Epithelial cell of proximal tubule (primary cell): ENCODE results near the gene ARL6IP4. TPM values are rescaled to one million over a fixed set of nuclear protein-coding genes. Genes with fewer than 3 reads are reported as not detected.

Experiments used
- DNase-seq: peaks from one replicate; pipeline ENCODE4 v3.0.0-alpha.2; 2011; ENCODE audit warnings: low read depth
- H3K4me3 ChIP-seq: 2 replicates; pipeline ENCODE4 v1.5.1; 2011; ENCODE audit warnings: low read depth, mild to moderate bottlenecking, low read length
- CTCF ChIP-seq: conservative IDR thresholded peaks from 2 replicates; pipeline ENCODE4 v1.5.1; 2012; ENCODE audit warnings: low read depth, mild to moderate bottlenecking, low read length
- total RNA-seq: library from RNA; depleted of rRNA; stranded (reverse); fragments of >200 nt; gene quantifications from 2 replicates; pipeline ENCODE4 v1.2.3, GENCODE V29; 2015

ARL6IP4 gene
- total RNA-seq, 1 donor from 2014 or later = 315 TPM

DNA sequence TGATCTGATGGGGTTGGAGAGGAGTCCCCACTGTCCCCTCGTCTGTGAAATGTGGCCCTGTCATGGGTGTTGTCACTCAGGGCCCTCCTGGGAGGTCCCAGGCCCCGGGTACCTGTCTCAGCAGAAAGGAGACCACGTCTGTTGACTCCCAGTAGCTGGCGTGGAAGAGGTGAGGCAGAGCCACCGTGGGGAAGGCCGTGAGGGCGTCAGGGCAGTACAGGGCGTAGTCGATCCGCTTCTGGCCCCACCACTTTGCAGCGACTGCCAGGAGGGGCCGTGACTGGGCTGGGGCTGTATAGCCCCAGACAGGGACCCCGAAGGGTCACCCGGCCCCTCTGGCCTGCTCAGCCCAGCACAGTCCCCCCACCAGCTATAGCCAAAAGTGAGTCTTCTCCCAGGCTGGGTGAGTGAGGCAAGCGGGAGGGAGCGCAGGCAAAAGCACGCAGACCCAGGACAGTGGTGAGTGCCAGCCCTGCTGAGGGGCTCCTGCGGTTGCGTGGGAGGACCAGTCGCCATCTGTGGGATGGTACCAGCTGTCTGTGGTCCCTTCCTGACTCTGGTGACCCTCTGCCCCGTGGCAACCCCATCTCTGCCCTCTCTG is 8.2 kb downstream of the ARL6IP4 start:
- no peak for DNase-seq
- TF ChIP-seq CTCF = no peak
- H3K4me3 ChIP-seq = no peak overlapping the region

- no peak for TF ChIP-seq CTCF
- DNase-seq = no peak
- H3K4me3 ChIP-seq = no peak overlapping the region
Measured at GRCh38 chr12:122989225-122989839, 8.9 kb downstream of the ARL6IP4 start.

- no peak overlapping the region for H3K4me3 ChIP-seq
- no peak for TF ChIP-seq CTCF
- no peak for DNase-seq
Measured at GRCh38 chr12:122989874-122990419, 9.5 kb downstream of the ARL6IP4 start.

GRCh38 chr12:122990561-122990960 is 10.1 kb downstream of the ARL6IP4 start:
- no peak for TF ChIP-seq CTCF

DNA sequence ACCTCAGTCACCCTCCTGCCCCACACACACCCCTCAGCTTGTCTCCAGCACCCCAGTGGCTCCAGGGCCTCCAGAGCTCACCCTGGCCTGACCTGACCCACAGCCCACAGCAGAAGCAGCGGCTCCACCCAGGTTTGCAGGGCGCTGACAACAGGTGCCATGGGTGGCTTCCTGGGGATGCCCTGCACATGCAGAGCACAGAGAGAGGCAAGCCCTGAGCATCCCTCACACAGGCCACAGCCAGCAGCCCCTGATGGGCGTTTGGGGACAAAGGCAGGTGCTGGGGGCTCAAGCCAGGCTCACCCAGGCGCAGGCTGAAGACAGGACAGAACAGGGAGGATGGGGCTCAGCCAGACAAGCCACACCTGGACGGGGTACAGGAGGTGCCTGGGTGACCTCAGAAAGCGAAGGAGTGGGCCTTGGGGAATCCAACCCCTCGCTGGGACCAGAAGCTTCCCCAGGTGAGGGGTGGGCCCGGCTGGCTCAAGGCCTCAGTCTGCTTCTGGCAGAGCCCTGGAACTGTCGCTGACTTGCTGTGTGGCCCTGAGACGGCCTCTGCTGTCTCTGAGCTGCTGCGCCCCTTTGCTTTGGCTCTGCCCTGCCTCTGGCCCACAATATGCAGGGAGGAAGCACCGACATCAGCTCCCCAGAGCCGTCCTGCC is 10.6 kb downstream of the ARL6IP4 start:
- H3K4me3 ChIP-seq = no peak overlapping the region
- no peak for DNase-seq
- TF ChIP-seq CTCF = no peak

More at GRCh38 chr12:122990561-122990960, 10.1 kb downstream of the ARL6IP4 start:
- no peak for DNase-seq
- H3K4me3 ChIP-seq = no peak overlapping the region

DNA sequence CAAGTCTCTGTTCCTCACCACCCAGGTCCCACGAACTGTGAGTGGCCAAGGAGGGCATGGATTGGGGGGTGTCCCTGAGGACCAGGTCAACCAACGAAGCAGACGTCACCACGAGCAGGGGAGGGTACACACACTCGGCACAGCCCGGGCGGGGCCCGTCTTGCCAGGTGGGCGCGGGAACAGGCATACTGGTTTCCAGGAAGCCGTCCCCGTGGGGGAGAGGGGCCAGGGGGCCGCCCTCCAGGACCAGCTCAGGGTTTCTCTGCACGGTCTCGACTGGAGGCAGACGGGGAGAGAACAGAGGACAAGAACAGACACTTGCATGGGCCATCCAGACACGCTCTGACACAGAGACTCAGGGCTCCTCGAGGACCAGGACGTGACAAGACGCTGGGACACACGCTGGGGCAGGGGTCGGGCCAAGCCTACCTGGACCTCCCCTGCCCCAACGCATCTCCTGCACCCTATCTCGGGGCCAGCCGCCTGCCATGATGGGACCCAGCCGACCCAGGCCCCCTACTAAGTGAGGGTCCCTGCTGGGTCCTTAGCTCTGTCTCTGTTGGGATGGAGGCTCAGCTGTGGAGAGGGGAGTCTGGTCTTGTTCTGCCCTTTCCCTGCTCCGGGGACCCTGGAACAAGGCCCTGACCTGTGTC is 11.3 kb downstream of the ARL6IP4 start:
- DNase-seq = no peak
- no peak for TF ChIP-seq CTCF
- H3K4me3 ChIP-seq = no peak overlapping the region
